Limb (tissue), 2 donors: Measurements from ENCODE around the gene ART4.

Source experiments
- DNase-seq, 2 donors: peaks; one replicate each; pipeline ENCODE4 v3.0.0-alpha.2; 2016; ENCODE audit errors: extremely low spot score in 2 of 2

The ART4 gene

DNA sequence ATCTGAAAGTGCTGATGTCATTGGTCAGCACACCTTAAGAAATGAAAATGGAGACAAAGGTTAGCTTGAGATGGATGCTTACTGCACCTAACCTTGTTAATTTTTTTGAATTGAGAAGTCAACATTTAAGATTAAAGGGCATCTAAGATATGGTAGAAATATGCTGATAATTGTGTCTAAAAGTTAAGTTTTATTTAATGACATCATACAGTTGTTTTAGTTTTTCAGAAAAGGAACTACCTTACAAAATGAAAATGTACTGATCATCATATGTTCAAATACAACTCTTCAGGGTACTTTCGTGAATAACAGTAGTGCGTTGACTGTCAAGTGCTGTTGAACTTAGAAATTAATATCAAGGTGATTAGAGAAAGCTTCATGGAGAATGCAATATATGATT lies 31.8 kb downstream of the ART4 start:
- DNase-seq = no peak

DNA sequence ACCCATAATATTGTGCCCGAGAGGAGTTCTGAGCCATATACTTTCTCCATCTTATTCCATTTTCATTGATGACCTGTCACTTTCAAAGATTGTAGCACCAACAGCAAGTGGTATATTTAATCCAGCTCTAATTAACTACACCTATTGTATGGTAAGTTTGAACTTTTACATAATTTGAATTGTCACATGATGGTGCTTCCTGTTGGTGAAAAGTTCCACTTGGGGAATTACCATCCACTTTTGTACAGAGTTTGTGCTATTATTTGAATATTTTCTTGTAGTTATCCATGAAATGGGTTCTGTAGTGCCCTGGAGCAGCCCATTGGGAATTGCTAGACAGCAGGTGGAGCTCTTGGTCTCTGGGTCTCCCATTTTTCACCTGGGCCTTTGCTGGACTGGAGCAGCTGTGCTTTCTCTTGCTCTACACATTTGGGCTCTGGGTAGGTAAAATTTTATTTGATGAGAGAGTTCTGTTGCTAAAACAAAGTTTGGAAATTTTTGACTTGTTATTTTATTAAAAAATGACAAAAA lies 32.3 kb downstream of the ART4 start:
- no peak for DNase-seq

DNA sequence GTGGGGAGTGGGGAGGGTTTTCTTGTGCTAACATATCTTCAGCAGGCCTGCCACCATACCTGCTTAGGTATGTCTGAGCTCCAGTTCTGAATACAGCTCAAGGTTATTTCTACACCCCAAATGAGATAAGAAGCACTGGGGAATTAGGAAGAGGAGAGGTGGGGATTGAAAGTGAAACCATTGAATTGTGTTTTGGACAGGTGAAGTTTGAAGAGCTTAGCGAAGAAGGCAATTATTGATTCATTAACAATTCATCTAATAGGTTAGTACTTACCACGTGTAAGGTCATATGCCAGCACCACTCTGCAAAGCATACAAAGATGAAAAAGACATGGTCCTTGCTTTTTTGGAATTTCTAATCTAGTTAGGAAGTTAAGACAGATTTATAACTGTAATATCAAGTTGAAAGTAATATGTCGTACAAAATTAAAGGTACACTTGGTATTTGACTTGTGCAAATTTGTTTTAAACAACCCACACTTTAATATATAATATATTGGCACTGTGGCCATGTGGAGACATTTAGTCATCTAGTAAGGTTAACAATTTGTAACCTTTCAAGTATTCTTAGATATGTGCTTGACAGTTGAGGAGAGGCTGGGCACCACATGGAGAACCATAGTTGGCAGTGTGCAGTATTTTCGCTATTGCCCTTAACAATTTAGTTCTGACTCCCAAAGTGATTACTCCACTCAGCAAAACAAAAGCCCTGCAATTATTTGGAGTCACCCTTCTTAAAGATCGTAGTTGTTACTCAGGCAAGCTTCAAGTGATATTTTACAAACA lies 33.0 kb downstream of the ART4 start:
- no peak for DNase-seq

DNA sequence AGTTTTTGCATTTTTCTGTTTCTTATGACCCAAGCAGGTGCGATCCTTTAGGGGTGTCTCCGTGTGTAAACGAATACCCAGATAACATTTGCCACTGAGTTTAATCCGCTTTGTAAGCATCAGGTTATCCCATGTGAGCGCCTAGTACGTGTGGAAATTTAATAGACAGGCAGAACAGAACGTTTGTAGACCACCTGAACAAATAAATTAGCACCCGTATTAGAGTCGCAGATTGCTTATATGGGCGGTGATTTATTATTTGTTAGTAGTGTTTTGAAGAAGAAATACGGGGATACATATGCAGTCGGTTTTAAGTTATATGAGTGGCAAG lies 39.5 kb downstream of the ART4 start:
- peak in 1 of 2 donors; percentile 28 for DNase-seq

GRCh38 chr12:14803011-14803829 lies 40.1 kb downstream of the ART4 start, which contains the start of the genes C12orf60 and WBP11:
C12orf60 (plus strand) TSS chr12:14803670; CDS start chr12:14822936, 19,266 bp downstream.
WBP11 (minus strand) TSS chr12:14803478; CDS start chr12:14801383, 2,095 bp downstream.
- DNase-seq = peak; percentile 92 to 99

- no peak for DNase-seq
Measured at GRCh38 chr12:14802721-14803010, 40.7 kb downstream of the ART4 start.

DNA sequence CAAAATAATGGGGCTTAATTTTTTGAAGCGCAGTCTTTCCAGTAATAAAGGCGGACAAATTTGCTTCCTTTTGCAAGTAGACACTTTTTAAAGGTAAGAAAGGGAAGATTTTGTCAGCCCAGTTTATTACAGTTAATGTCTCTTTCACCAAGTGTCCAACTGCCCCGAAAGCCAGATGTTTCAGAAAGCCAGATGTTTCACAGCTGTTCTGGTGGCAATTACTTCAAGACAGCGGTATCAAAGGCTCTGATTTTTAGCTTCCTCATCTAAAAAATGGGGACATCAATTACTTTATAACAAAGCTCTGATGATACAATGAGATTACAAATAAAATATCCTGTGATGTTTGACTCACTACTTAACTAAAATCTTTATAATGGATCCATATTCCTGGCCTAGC lies 41.1 kb downstream of the ART4 start:
- no peak for DNase-seq

- DNase-seq = no peak
Measured at GRCh38 chr12:14795028-14795448, 48.3 kb downstream of the ART4 start.

- DNase-seq = no peak
Measured at GRCh38 chr12:14785568-14785967, 57.8 kb downstream of the ART4 start.

GRCh38 chr12:14784471-14784870 lies 58.9 kb downstream of the ART4 start:
- DNase-seq = no peak

DNA sequence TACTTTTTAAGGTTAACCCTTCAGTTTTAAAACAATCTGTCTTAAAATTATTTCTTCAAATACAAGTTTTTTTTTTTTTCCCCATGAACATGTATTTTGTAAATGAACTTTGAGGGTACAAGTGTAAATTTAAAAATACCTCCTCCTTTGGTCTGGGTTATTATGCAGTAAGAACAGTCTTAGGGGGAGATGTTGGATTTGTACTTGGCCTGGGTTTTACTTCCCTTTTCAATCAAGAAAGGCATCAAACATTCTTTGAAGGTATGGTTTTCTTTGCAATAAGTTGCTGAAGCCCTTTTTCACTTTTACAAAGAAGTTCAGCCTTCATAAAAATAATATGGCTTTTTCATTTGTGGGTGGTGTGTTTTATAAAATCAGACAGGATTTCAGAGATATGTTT lies 60.6 kb downstream of the ART4 start:
- DNase-seq = no peak

DNA sequence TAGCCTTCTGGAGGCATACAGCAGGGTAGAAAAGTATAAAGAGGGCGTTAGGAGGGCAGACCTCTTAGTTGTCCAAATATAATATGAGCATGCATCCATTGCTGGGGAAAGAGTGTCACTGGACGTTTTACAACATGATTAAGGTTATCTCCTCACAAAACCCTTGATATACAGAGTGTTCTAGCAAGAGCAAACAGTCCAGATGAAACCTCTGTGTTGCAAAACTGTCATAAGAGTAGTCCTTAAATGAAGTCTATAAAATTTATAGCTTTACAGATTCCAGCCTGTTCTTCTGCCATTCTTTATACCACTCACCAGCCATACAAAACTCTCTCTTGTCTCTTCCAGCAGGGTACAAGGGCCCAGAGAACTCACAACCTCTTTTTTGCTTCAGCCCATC lies 61.8 kb downstream of the ART4 start:
- no peak for DNase-seq

GRCh38 chr12:14780859-14781258 lies 62.5 kb downstream of the ART4 start:
- DNase-seq = no peak

DNA sequence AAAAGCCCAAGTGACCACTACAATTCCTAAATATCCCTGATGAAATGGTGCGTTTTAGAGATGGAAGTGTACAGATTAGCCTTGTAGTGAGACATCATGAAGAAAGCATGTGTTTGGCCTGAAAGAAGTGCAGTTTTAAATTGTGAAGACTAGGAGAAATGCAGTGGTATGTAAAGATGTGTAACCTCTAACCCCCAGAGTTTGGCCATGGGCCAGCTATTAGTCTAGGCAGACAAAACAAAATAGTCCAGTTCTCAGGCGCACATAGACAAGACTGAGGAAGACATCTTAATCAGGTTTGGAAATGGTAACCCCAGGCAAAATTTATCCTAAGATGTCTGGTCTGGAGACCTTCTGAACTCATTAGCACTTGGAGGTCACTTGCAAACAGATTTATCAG lies 63.5 kb downstream of the ART4 start:
- no peak for DNase-seq

- DNase-seq = no peak
Measured at GRCh38 chr12:14777271-14777670, 66.1 kb downstream of the ART4 start.

GRCh38 chr12:14776236-14776961 lies 66.9 kb downstream of the ART4 start:
- DNase-seq = no peak

DNA sequence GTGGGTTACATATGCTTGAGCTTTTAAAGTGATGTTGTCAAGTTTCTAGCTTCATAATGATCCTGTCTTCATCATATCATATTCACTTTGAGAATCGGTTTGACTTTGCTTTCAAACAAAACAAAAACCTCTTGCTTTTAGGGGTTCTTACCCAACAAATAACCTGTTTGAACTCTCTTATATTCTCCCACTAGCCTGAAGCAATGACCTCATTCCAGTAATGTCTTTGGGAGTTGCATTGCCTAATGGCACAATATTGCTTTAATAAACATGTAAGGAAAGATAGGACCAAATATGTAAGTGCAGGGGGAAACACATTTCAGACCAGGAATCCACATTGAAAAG lies 67.7 kb downstream of the ART4 start:
- DNase-seq = no peak
